ENCODE measurements around the gene WAS.
A peak's percentile ranks its signal among the peaks of the same experiment; 100 is the strongest.

The WAS gene

DNA sequence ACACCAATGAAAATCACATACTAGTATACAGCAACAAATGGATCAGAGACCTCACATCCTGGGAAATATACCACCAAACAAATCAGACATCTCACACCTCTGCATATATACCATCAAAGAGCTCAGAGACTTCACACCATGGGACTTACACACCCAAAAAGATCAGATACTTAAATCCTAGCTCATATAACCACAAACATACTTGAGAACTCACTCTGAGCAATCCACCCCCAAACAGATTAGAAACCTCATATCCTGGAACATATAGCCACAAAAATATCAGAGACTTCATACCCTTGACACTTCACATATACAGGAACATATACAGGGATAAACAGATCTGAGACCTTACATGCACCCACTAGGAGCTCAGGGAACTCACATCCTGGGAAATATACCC lies 45.1 kb downstream of the WAS start:
- TF ChIP-seq, protein P1, sequence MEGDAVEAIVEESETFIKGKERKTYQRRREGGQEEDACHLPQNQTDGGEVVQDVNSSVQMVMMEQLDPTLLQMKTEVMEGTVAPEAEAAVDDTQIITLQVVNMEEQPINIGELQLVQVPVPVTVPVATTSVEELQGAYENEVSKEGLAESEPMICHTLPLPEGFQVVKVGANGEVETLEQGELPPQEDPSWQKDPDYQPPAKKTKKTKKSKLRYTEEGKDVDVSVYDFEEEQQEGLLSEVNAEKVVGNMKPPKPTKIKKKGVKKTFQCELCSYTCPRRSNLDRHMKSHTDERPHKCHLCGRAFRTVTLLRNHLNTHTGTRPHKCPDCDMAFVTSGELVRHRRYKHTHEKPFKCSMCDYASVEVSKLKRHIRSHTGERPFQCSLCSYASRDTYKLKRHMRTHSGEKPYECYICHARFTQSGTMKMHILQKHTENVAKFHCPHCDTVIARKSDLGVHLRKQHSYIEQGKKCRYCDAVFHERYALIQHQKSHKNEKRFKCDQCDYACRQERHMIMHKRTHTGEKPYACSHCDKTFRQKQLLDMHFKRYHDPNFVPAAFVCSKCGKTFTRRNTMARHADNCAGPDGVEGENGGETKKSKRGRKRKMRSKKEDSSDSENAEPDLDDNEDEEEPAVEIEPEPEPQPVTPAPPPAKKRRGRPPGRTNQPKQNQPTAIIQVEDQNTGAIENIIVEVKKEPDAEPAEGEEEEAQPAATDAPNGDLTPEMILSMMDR (conservative IDR thresholded peaks at IDR 0.05; ENCODE audit: low read depth, low read length) = no peak
- no peak overlapping the region for H3K4me3 ChIP-seq (ENCODE audit: low read length)
- no peak for DNase-seq (ENCODE audit: low read depth)

DNA sequence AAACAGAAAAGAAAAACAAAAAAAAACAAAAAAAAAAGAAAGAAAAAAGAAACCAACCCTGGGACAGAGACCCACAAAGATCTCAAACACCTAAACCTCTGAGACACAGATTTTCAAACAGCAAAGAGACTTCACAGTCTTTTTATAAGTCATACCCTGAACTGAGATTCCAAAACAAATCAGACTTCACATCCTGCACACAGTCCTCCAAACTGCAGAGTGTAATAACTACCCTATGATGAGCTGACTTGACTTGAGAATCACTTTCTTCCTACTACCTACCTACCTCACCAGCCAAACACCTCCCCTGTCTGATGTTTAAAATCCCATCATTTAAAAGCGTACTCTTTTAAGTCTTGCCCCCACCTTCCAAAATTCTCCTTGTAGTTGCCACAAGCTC lies 52.7 kb downstream of the WAS start:
- peak overlapping the region; percentile 40 for H3K4me3 ChIP-seq (ENCODE audit: low read length)
- DNase-seq (ENCODE audit: low read depth) = no peak
- TF ChIP-seq, protein P1 (conservative IDR thresholded peaks at IDR 0.05; ENCODE audit: low read depth, low read length) = no peak

DNA sequence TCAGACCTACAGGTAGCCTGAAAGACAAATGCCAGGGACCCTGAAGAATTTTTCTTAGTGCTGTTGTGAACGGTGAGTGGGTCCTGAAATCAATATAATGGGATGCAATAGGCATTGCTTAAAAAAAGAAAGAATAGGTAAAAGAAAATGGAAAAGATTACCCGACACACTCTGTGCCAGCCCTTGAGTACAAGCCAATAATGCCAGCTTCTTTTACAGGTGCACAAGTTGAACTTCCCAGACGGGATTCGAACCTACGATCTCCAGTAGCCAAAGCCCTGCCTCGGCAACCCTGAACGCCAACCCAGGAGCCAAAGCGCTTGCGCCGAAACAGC lies 53.2 kb downstream of the WAS start:
- no peak for DNase-seq (ENCODE audit: low read depth)
- TF ChIP-seq, protein P1 (conservative IDR thresholded peaks at IDR 0.05; ENCODE audit: low read depth, low read length) = no peak
- peak overlapping the region; percentile 40 for H3K4me3 ChIP-seq (ENCODE audit: low read length)

DNA sequence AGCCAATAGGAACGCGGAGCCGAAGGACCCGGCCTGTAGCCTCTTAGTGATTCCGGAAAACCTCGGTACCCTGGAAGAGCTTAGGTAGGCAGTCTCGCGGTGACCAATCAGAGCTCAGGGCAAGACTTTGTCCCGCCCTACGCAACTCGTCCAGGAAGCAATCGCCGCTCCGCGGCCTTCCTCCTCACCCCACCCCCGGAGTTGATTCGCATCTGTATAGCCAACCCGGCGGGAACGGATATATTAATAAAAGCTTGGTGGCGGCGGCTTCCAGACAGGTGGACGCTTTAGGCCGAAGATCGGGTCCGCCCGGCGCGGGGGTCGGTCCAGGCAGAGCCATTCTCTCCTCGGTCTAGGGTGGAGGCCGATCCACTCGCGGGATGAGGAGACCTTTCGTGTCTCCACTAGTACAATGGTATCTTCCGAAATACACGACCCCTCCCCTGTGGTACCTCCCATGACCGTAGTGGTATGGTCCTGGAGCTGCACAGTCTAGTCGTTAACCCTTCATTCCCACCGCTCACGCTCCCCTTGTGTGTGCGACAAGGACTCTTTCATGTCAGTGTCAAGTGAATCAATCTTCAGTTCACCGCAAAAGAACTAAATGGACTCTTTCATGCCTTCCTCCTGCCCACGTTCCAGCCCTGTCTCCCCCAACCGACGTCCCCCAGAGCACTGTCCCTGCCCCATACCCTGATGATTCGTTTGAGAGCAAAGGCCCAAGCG lies 53.8 kb downstream of the WAS start:
- peak overlapping the region; percentile 63 for H3K4me3 ChIP-seq (ENCODE audit: low read length)
- peak; percentile 94 for DNase-seq (ENCODE audit: low read depth)
- TF ChIP-seq, protein P1 (conservative IDR thresholded peaks at IDR 0.05; ENCODE audit: low read depth, low read length) = no peak

DNA sequence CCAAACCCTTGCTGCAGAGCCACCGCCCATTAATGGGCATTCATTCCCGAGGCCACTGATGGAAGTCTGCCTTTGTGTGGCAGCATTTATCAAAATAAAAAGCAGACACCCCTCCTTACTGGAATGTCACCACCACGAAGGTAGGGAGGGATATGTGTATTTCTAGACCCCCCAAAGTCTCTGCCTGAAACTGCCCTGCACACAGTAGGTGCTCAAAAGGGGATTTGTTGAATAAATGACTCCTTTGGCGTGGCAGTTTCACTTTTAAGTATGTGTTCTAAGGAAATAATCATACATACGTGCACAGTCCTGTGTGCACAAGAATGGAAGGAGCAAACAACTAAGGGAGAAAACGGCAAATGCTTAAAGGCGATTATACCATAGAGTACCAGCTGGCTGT lies 54.3 kb downstream of the WAS start:
- TF ChIP-seq, protein P1 (conservative IDR thresholded peaks at IDR 0.05; ENCODE audit: low read depth, low read length) = no peak
- peak overlapping the region; percentile 63 for H3K4me3 ChIP-seq (ENCODE audit: low read length)
- no peak for DNase-seq (ENCODE audit: low read depth)

Measured in retinal pigment epithelial cell (primary cell).